Upper lobe of left lung (tissue), 4 donors: ENCODE results near the gene FTO.

ENCODE experiments used
- EP300 ChIP-seq, 4 donors: sonication (generic); formaldehyde crosslinking; IDR thresholded peaks; one replicate each; pipeline ENCODE4 v1.5.1; 2017; ENCODE audit warnings: antibody characterized with exemption in 4 of 4, control low read depth in 2 of 4
- POLR2A ChIP-seq, 4 donors: fragments of 450-650 bp; IDR thresholded peaks; one replicate each; pipeline ENCODE4 v1.5.1; 2016 to 2017; ENCODE audit warnings: antibody characterized with exemption in 4 of 4, mild to moderate bottlenecking in 2 of 4
- POLR2AphosphoS5 ChIP-seq, 2 donors: sonication (generic); formaldehyde crosslinking; IDR thresholded peaks; one replicate each; pipeline ENCODE4 v1.5.1; 2017; ENCODE audit warnings: antibody characterized with exemption in 2 of 2
- TF ChIP-seq, protein P1 (sequence below), 6 experiments: fragments of 450-650 bp in 4 of 6; fragments of 200-600 bp in 2 of 6; sonication (generic) in 2 of 6; IDR thresholded peaks; one replicate each; pipeline ENCODE4 v1.5.1; 2016 to 2019; ENCODE audit warnings: antibody characterized with exemption in 6 of 6

GRCh38 chr16:53768593-53768992 lies 64.6 kb downstream of the FTO start:
- no peak for TF ChIP-seq POLR2A (IDR thresholded peaks at IDR 0.05)
- TF ChIP-seq, protein P1, sequence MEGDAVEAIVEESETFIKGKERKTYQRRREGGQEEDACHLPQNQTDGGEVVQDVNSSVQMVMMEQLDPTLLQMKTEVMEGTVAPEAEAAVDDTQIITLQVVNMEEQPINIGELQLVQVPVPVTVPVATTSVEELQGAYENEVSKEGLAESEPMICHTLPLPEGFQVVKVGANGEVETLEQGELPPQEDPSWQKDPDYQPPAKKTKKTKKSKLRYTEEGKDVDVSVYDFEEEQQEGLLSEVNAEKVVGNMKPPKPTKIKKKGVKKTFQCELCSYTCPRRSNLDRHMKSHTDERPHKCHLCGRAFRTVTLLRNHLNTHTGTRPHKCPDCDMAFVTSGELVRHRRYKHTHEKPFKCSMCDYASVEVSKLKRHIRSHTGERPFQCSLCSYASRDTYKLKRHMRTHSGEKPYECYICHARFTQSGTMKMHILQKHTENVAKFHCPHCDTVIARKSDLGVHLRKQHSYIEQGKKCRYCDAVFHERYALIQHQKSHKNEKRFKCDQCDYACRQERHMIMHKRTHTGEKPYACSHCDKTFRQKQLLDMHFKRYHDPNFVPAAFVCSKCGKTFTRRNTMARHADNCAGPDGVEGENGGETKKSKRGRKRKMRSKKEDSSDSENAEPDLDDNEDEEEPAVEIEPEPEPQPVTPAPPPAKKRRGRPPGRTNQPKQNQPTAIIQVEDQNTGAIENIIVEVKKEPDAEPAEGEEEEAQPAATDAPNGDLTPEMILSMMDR (IDR thresholded peaks at IDR 0.05): no peak
- TF ChIP-seq POLR2AphosphoS5 (IDR thresholded peaks at IDR 0.05): peak in 1 of 2 donors; percentile 24
- peak in 1 of 4 donors; percentile 4 for TF ChIP-seq EP300 (IDR thresholded peaks at IDR 0.05)
